ENCODE data around the gene TSPAN12. TPM values are rescaled to one million over a fixed set of nuclear protein-coding genes. Genes with fewer than 3 reads are reported as not detected.

Gene TSPAN12
- total and polyA plus RNA-seq, 8 donors = 25.7 to 52.3 (median 44.0) TPM

DNA sequence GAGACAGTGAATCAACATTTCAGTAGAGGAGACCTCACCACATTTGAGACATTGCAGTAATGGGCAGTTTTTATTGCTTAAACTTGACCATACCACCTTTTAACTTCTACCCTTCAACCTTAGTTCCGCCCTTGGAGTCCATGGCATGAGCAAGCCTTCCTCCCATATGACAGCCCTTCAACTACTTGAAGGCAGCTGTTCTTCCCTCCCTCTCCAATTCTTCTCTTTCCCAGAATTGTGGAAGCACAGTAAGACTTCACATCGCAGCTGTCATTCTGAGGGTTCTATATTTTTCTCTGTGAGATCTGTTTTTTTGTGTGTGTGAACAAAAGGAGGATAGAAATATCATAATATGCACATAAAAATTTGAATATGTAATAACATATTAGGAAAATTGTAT, 2.2 kb upstream of the TSPAN12 start:
- intact Hi-C loops (cut with DNase I) = no loop called here
- TF ChIP-seq, protein P1, sequence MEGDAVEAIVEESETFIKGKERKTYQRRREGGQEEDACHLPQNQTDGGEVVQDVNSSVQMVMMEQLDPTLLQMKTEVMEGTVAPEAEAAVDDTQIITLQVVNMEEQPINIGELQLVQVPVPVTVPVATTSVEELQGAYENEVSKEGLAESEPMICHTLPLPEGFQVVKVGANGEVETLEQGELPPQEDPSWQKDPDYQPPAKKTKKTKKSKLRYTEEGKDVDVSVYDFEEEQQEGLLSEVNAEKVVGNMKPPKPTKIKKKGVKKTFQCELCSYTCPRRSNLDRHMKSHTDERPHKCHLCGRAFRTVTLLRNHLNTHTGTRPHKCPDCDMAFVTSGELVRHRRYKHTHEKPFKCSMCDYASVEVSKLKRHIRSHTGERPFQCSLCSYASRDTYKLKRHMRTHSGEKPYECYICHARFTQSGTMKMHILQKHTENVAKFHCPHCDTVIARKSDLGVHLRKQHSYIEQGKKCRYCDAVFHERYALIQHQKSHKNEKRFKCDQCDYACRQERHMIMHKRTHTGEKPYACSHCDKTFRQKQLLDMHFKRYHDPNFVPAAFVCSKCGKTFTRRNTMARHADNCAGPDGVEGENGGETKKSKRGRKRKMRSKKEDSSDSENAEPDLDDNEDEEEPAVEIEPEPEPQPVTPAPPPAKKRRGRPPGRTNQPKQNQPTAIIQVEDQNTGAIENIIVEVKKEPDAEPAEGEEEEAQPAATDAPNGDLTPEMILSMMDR (IDR thresholded peaks at IDR 0.05) = no peak
- DNase-seq = no peak
- H3K4me3 ChIP-seq = no peak overlapping the region
- H3K4me1 ChIP-seq = peaks cover 7 to 11% of the 10 kb centered on the region in 2 donors
- no peak for ATAC-seq
- H3K27me3 ChIP-seq = peaks cover 4 to 56% of the 10 kb centered on the region in 2 donors
- H3K36me3 ChIP-seq = no peaks in the 10 kb centered on the region
- no peak overlapping the region for H3K27ac ChIP-seq
- H3K9me3 ChIP-seq = no peaks in the 10 kb centered on the region

DNA sequence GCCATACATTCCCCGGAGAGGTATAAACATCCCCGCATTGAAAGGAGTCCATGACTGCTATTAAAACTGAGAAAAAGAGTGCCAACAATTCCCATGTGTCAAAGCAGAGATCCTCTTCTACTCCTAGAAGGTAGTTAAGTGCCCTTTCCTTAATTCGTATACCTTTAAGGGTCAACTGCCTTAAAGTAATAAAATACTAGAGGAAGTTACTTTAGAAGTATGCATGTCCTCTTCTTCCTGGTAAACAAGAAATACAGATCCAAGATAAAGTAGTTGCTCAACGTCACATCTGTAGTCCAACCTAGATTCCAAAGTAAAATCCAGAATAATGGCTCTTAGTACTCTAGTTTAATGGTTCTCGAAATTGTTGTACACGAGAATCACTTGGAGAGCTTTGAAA, 1.5 kb upstream of the TSPAN12 start:
- TF ChIP-seq, protein P1 (IDR thresholded peaks at IDR 0.05) = no peak
- no peak for ATAC-seq
- peaks cover 7 to 11% of the 10 kb centered on the region in 2 donors for H3K4me1 ChIP-seq
- no peak overlapping the region for H3K27ac ChIP-seq
- H3K36me3 ChIP-seq = no peaks in the 10 kb centered on the region
- peaks cover 4 to 59% of the 10 kb centered on the region in 2 donors for H3K27me3 ChIP-seq
- no peak overlapping the region for H3K4me3 ChIP-seq
- DNase-seq = no peak
- no peaks in the 10 kb centered on the region for H3K9me3 ChIP-seq
- intact Hi-C loops (cut with DNase I) = loop anchor here in 1 of 2 donors (10.0 kb wide), 1 partner anchor 65 kb away; no protein-coding TSS in a partner anchor

DNA sequence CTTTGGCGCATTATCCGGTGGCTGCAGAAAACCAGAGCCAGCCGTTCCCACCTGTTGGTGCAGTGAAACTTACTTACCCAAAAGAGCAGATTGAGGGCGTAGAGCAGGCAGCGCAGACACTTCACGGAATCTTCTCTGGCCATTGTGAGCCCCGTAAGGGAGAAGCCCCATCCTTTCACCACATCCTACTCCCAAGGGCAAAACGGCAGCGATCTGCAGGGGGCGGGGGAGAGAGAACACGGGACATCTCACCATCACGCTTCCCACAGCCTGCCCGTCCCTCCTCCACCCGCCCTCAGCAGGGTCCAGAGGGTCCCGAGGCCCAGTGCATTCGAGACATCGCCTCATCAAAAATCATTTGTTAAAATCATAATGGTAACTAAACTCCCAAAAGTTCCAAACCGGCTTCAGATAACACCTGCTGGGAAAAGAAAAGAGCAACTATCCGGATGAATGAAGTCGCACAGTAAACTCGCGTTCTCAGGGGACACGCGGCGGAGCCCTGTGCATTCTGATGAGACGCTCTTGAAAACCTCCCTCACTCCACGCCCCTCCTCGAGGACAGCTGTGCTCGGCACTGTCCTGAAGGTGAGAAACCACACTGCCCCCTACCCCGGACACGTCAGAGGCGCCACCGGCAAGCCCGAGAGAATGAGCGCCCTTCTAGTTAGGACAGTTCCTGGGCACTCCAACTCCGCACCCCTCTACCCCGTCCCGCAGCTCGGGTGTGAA, 1.2 kb downstream of the TSPAN12 start:
- TF ChIP-seq, protein P1 (IDR thresholded peaks at IDR 0.05) = no peak
- no peaks in the 10 kb centered on the region for H3K36me3 ChIP-seq
- peak overlapping the region; percentile 90 to 94 for H3K27ac ChIP-seq
- peak overlapping the region; percentile 58 to 63 for H3K4me3 ChIP-seq
- intact Hi-C loops (cut with DNase I) = loop anchor here in 1 of 2 donors (10.0 kb wide), 1 partner anchor 62 kb away; no protein-coding TSS in a partner anchor
- DNase-seq = peak; percentile 31 to 77 (median 40)
- H3K9me3 ChIP-seq = no peaks in the 10 kb centered on the region
- H3K4me1 ChIP-seq = peaks cover 7 to 11% of the 10 kb centered on the region in 2 donors
- H3K27me3 ChIP-seq = peaks cover 4 to 59% of the 10 kb centered on the region in 2 donors
- ATAC-seq = peak; percentile 44

DNA sequence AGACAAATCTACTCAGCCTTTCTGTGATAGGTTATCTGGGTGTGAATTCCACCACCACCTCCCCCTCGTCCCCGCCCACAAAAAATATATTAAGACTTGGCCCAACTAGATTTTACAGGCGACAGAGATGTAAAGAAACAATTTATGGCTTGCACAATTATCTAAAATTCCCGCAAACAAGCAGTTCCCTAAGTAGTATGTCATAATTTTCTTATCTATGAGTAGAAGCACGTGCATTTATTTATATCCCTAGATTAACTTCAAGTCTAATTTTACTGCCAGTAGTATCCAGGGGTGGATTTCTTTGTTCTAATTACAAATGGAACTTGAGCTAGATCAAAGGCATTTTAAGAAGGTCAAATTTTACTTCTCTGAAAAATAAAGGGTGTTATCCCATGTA, 1.7 kb downstream of the TSPAN12 start:
- Histone ChIP-seq H3K9me3 (no peaks in the 10 kb centered on the region), H3K4me1 (peaks cover 7 to 11% of the 10 kb centered on the region in 2 donors), H3K27ac (peak overlapping the region; percentile 90 to 94), H3K4me3 (peak overlapping the region; percentile 58 to 63), H3K36me3 (no peaks in the 10 kb centered on the region), H3K27me3 (peaks cover 4 to 59% of the 10 kb centered on the region in 2 donors)
- ATAC-seq = no peak
- intact Hi-C loops (cut with DNase I) = loop anchor here in 1 of 2 donors (10.0 kb wide), 1 partner anchor 61 kb away; no protein-coding TSS in a partner anchor
- peak in 1 of 4 donors; percentile 7 for DNase-seq
- TF ChIP-seq, protein P1 (IDR thresholded peaks at IDR 0.05) = no peak

DNA sequence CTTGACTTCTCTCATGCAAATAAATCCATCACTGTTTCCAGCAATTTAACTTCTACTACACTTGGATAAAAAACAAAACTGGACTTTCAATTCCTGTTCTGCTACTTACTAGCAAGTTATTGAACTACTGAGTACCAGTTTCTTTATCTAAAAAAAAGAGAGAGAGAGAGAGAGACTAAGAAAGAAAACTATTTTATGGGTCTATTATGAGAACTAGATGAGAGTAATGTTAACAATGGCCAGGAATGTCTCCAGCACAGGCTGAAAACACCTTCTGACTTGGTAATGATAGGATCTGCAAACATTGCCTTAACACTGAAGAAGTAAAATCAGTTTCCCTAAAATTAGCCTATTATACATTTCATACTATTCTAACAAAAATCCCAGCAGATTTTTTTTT, 5.2 kb downstream of the TSPAN12 start:
- Histone ChIP-seq H3K36me3 (no peaks in the 10 kb centered on the region), H3K27me3 (peaks cover 4 to 28% of the 10 kb centered on the region in 2 donors), H3K27ac (no peak overlapping the region), H3K9me3 (no peaks in the 10 kb centered on the region), H3K4me1 (peaks cover 7 to 11% of the 10 kb centered on the region in 2 donors), H3K4me3 (no peak overlapping the region)
- intact Hi-C loops (cut with DNase I) = loop anchor here in 1 of 2 donors (10.0 kb wide), 1 partner anchor 58 kb away; no protein-coding TSS in a partner anchor
- no peak for DNase-seq
- TF ChIP-seq, protein P1 (IDR thresholded peaks at IDR 0.05) = no peak
- ATAC-seq = no peak
